IMR-90 (cell line): ENCODE data around the gene PFKP. TPM values are rescaled to one million over a fixed set of nuclear protein-coding genes. Genes with fewer than 3 reads are reported as not detected.
"Not testable (repeated sequence)": the region's sequence is repeated elsewhere in the genome, so short reads cannot be mapped to it uniquely, and the experiment has no call there.

Experiments used
- ATAC-seq: fragments of 200-7000 bp; cut with Tn5 transposase; 2 replicates; pipeline ENCODE4 v1.9.1; 2020; ENCODE audit warnings: low read depth, mild to moderate bottlenecking, moderate library complexity
- BruUV-seq: library from RNA; stranded (reverse); fragments of 400-500 nt; replicated peaks from 2 replicates; lab custom pipeline; 2021; lab: Mats Ljungman, UMichigan
- CTCF ChIA-PET: fragments of 300-600 bp; formaldehyde crosslinking; extraction: SDS; loops from one replicate; lab custom pipeline; 2021; ENCODE audit warnings: antibody characterized with exemption; lab: Yijun Ruan, JAX
- POLR2A ChIA-PET: fragments of 300-600 bp; sonication (Branson Sonifier 250); formaldehyde crosslinking; loops from one replicate; lab custom pipeline; 2022; ENCODE audit warnings: antibody characterized with exemption; ENCODE audit not compliant: unreplicated experiment; lab: Charles Lee
- DNase-seq: peaks from one replicate; pipeline ENCODE4 v3.0.0; 2013
- H2AFZ ChIP-seq: replicated peaks from 2 replicates; pipeline ENCODE3; 2013; ENCODE audit warnings: low read length, mild to moderate bottlenecking; ENCODE audit not compliant: poor library complexity
- H2AK5ac ChIP-seq: 2 replicates; pipeline ENCODE4 v1.6.1; 2013; ENCODE audit warnings: low read depth, low read length, inconsistent platforms
- H2AK9ac ChIP-seq: replicated peaks from 2 replicates; pipeline ENCODE3; 2013; ENCODE audit warnings: mild to moderate bottlenecking, low read depth, low read length, moderate library complexity; ENCODE audit not compliant: poor library complexity
- H2BK120ac ChIP-seq: 2 replicates; pipeline ENCODE4 v1.6.1; 2013; ENCODE audit warnings: low read depth, low read length, inconsistent platforms
- H2BK15ac ChIP-seq: 3 replicates; pipeline ENCODE4 v1.6.1; 2013; ENCODE audit warnings: low read depth, low read length, inconsistent platforms
- H2BK20ac ChIP-seq: 2 replicates; pipeline ENCODE4 v1.6.1; 2013; ENCODE audit warnings: low read depth, mild to moderate bottlenecking, inconsistent platforms, low read length, moderate library complexity
- H2BK5ac ChIP-seq: 2 replicates; pipeline ENCODE4 v1.6.1; 2013; ENCODE audit warnings: mild to moderate bottlenecking, low read depth, low read length, inconsistent platforms; ENCODE audit not compliant: poor library complexity, severe bottlenecking
- H3K14ac ChIP-seq: replicated peaks from 2 replicates; pipeline ENCODE4 v1.6.1; 2013; ENCODE audit warnings: low read depth, low read length, inconsistent platforms
- H3K18ac ChIP-seq: 2 replicates; pipeline ENCODE4 v1.6.1; 2013; ENCODE audit warnings: low read depth, low read length, control low read depth
- H3K23ac ChIP-seq: 2 replicates; pipeline ENCODE4 v1.6.1; 2013; ENCODE audit warnings: low read depth, low read length, inconsistent platforms
- H3K27ac ChIP-seq: 2 replicates; pipeline ENCODE4 v1.5.1; 2013; ENCODE audit warnings: mild to moderate bottlenecking, control low read depth, low read length; ENCODE audit not compliant: insufficient read depth
- H3K27me3 ChIP-seq: 2 replicates; pipeline ENCODE4 v1.6.1; 2013; ENCODE audit warnings: low read length; ENCODE audit not compliant: control insufficient read depth, insufficient read depth
- H3K36me3 ChIP-seq: 2 replicates; pipeline ENCODE4 v1.6.1; 2013; ENCODE audit warnings: low read length, mixed read lengths; ENCODE audit not compliant: control insufficient read depth, insufficient read depth
- H3K4ac ChIP-seq: 2 replicates; pipeline ENCODE4 v1.6.1; 2013; ENCODE audit warnings: low read depth, low read length, inconsistent platforms
- H3K4me1 ChIP-seq: 2 replicates; pipeline ENCODE4 v1.6.1; 2013; ENCODE audit warnings: low read length, mixed read lengths; ENCODE audit not compliant: control insufficient read depth, insufficient read depth
- H3K4me2 ChIP-seq: 2 replicates; pipeline ENCODE4 v1.6.1; 2013; ENCODE audit warnings: low read depth, mild to moderate bottlenecking, control low read depth, low read length, moderate library complexity
- H3K4me3 ChIP-seq: 2 replicates; pipeline ENCODE4 v1.5.1; 2013; ENCODE audit warnings: low read depth, mild to moderate bottlenecking, control low read depth, low read length, moderate library complexity; ENCODE audit not compliant: insufficient read depth
- H3K56ac ChIP-seq: 2 replicates; pipeline ENCODE4 v1.6.1; 2013; ENCODE audit warnings: low read length, inconsistent platforms; ENCODE audit not compliant: insufficient read depth; ENCODE audit errors: extremely low read depth
- H3K79me1 ChIP-seq, 2 experiments: 2 replicates each; pipeline ENCODE4 v1.6.1; 2013; ENCODE audit warnings: low read length in 2 of 2, inconsistent platforms in 1 of 2, low read depth in 1 of 2
- H3K9ac ChIP-seq: 2 replicates; pipeline ENCODE4 v1.6.1; 2013; ENCODE audit warnings: low read depth, low read length, control low read depth
- H3K9me1 ChIP-seq: 2 replicates; pipeline ENCODE4 v1.6.1; 2013; ENCODE audit warnings: low read length, inconsistent platforms; ENCODE audit not compliant: insufficient read depth
- H3K9me3 ChIP-seq: 2 replicates; pipeline ENCODE4 v1.6.1; 2013; ENCODE audit warnings: low read length; ENCODE audit not compliant: control insufficient read depth, insufficient read depth
- H4K20me1 ChIP-seq: 2 replicates; pipeline ENCODE4 v1.6.1; 2013; ENCODE audit warnings: low read length, inconsistent platforms; ENCODE audit not compliant: insufficient read depth
- H4K5ac ChIP-seq: 2 replicates; pipeline ENCODE4 v1.6.1; 2013; ENCODE audit warnings: mild to moderate bottlenecking, low read depth, low read length, control low read depth
- H4K8ac ChIP-seq, 2 experiments: 2 replicates each; pipeline ENCODE4 v1.6.1; 2013; ENCODE audit warnings: low read depth in 2 of 2, low read length in 2 of 2, control low read depth in 1 of 2, inconsistent platforms in 1 of 2
- H4K91ac ChIP-seq: 2 replicates; pipeline ENCODE4 v1.6.1; 2013; ENCODE audit warnings: low read depth, low read length, inconsistent platforms; ENCODE audit not compliant: insufficient read depth
- WGBS, 2 experiments: methylation state at CpG; one replicate each; pipeline versions ENCODE4 v1.1.5 to v1.1.7; 2013; ENCODE audit warnings: missing lambda C conversion rate in 2 of 2; ENCODE audit not compliant: insufficient read length in 1 of 2; ENCODE audit errors: extremely low coverage in 2 of 2; 5-methylcytosine and 5-hydroxymethylcytosine counted together
- dilution Hi-C: fragments of 300-500 bp; cut with HindIII; formaldehyde crosslinking; loops from one replicate; pipeline ENCODE4 v1.14.3; 2018; ENCODE audit warnings: low sequenced_read_pairs; ENCODE audit not compliant: unreplicated experiment
- in situ Hi-C: fragments of 300-500 bp; cut with MboI; formaldehyde crosslinking; loops from 3 replicates; pipeline ENCODE4 v1.14.3; 2019; ENCODE audit warnings: low sequenced_read_pairs, inconsistent platforms, mixed read lengths
- intact Hi-C: fragments of 100-400 bp; cut with micrococcal nuclease; formaldehyde crosslinking; loops from 2 replicates; pipeline ENCODE4 v1.10.0; 2022
- polyA plus RNA-seq, 3 experiments: library from polyadenylated mRNA; depleted of rRNA; stranded (reverse); fragments of >200 nt; gene quantifications; 2 replicates each; pipeline ENCODE4 v1.2.3, GENCODE V29; 2012; ENCODE audit warnings: low replicate concordance in 1 of 3
- total RNA-seq: library from RNA; depleted of rRNA; stranded (reverse); fragments of >200 nt; gene quantifications from 2 replicates; pipeline ENCODE4 v1.2.3, GENCODE V29; 2012

The PFKP gene
- total and polyA plus RNA-seq, 2 of the 4 experiments (the other 2 are of a cell fraction) = 223 to 294 TPM

DNA sequence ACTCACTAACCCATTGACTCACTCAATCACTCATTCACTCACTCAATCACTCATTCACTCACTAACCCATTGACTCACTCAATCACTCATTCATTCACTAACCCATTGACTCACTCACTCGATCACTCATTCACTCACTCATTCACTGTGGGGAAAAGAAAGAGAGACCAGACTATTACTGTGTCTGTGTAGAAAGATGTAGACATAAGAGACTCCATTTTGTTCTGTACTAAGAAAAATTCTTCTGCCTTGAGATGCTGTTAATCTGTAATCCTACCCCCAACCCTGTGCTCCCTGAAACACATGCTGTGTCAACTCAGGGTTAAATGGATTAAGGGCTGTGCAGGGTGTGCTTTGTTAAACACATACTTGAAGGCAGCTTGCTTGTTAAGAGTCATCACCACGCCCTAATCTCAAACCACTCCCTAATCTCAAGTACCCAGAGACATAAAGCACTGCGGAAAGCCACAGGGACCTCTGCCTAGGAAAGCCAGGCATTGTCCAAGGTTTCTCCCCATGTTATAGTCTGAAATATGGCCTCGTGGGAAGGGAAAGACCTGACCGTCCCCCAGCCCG lies 5.9 kb upstream of the PFKP start:
- intact Hi-C loops, BruUV-seq, H2BK15ac ChIP-seq, in situ Hi-C loops, H2BK120ac ChIP-seq, H3K27ac ChIP-seq, H3K9me1 ChIP-seq, H3K56ac ChIP-seq, H3K4ac ChIP-seq, H3K36me3 ChIP-seq, H3K79me1 ChIP-seq, H4K8ac ChIP-seq, H3K4me1 ChIP-seq, H3K9ac ChIP-seq, H2AFZ ChIP-seq, DNase-seq, H4K5ac ChIP-seq, H2AK5ac ChIP-seq, H3K18ac ChIP-seq, H3K27me3 ChIP-seq, H2BK5ac ChIP-seq, H4K91ac ChIP-seq, H3K14ac ChIP-seq, POLR2A ChIA-PET, ATAC-seq, H3K23ac ChIP-seq, H2AK9ac ChIP-seq, H2BK20ac ChIP-seq, H3K4me3 ChIP-seq, H3K4me2 ChIP-seq, H4K20me1 ChIP-seq, H3K9me3 ChIP-seq, dilution Hi-C loops, CTCF ChIA-PET: not testable (repeated sequence)
- no CpG with 5 or more reads among the region's 6 CpGs for WGBS, 2 experiments
